HG03064 (cell line): ENCODE measurements around the gene CELA2B.
"Not testable (repeated sequence)": the region's sequence is repeated elsewhere in the genome, so short reads cannot be mapped to it uniquely, and the experiment has no call there.

Experiments used
- ATAC-seq: cut with Tn5 transposase; IDR thresholded peaks from one replicate; pipeline ENCODE4 v1.9.1; 2021; ENCODE audit warnings: low read depth; ENCODE audit not compliant: unreplicated experiment

The CELA2B gene

GRCh38 chr1:15465674-15466073 lies 10.2 kb upstream of the CELA2B start:
- ATAC-seq = no peak

- ATAC-seq = not testable (repeated sequence)
Measured at GRCh38 chr1:15466955-15467625, 8.8 kb upstream of the CELA2B start.

- ATAC-seq = no peak
Measured at GRCh38 chr1:15468145-15468544, 7.8 kb upstream of the CELA2B start.

- ATAC-seq = no peak
Measured at GRCh38 chr1:15469361-15469760, 6.5 kb upstream of the CELA2B start.

- ATAC-seq = not testable (repeated sequence)
Measured at GRCh38 chr1:15469821-15470448, 6.0 kb upstream of the CELA2B start.

- ATAC-seq = not testable (repeated sequence)
Measured at GRCh38 chr1:15471067-15471466, 4.8 kb upstream of the CELA2B start.

GRCh38 chr1:15471723-15472122 lies 4.2 kb upstream of the CELA2B start:
- ATAC-seq = not testable (repeated sequence)

GRCh38 chr1:15472587-15472986 lies 3.3 kb upstream of the CELA2B start:
- no peak for ATAC-seq

- ATAC-seq = no peak
Measured at GRCh38 chr1:15476927-15477326, 1.0 kb downstream of the CELA2B start.

GRCh38 chr1:15477646-15478212 lies 1.8 kb downstream of the CELA2B start:
- ATAC-seq = no peak

GRCh38 chr1:15479654-15480347 lies 3.9 kb downstream of the CELA2B start:
- ATAC-seq = no peak

- ATAC-seq = not testable (repeated sequence)
Measured at GRCh38 chr1:15482455-15482854, 6.6 kb downstream of the CELA2B start.

GRCh38 chr1:15482983-15483543 lies 7.2 kb downstream of the CELA2B start:
- not testable (repeated sequence) for ATAC-seq

- ATAC-seq = no peak
Measured at GRCh38 chr1:15483971-15484370, 8.1 kb downstream of the CELA2B start.

- not testable (repeated sequence) for ATAC-seq
Measured at GRCh38 chr1:15484443-15484842, 8.5 kb downstream of the CELA2B start.

GRCh38 chr1:15485636-15486035 lies 9.7 kb downstream of the CELA2B start:
- ATAC-seq = no peak

- not testable (repeated sequence) for ATAC-seq
Measured at GRCh38 chr1:15486844-15487610, 11.1 kb downstream of the CELA2B start.

GRCh38 chr1:15488371-15488770 lies 12.5 kb downstream of the CELA2B start:
- no peak for ATAC-seq

GRCh38 chr1:15489052-15489736 lies 13.3 kb downstream of the CELA2B start:
- ATAC-seq = no peak

GRCh38 chr1:15491010-15491409 lies 15.1 kb downstream of the CELA2B start:
- ATAC-seq = not testable (repeated sequence)
